ENCODE results near the gene SFR1. TPM values are rescaled to one million over a fixed set of nuclear protein-coding genes. Genes with fewer than 3 reads are reported as not detected.
A peak's percentile ranks its signal among the peaks of the same experiment; 100 is the strongest.

The SFR1 gene
- total RNA-seq, 1 donor: 11.6 TPM

GRCh38 chr10:104103956-104104355, 18.0 kb upstream of the SFR1 start:
- Histone ChIP-seq H3K4me2 (ENCODE audit: insufficient read depth, low read length) (no peak overlapping the region), H3K9me3 (ENCODE audit: low read depth, low read length) (no peaks in the 10 kb centered on the region), H3K27me3 (ENCODE audit: insufficient read depth, low read length) (no peaks in the 10 kb centered on the region), H2AFZ (ENCODE audit: low read length) (no peak overlapping the region), H4K20me1 (ENCODE audit: insufficient read depth, low read length) (no peaks in the 10 kb centered on the region), H3K79me2 (ENCODE audit: insufficient read depth, low read length) (no peaks in the 10 kb centered on the region), H3K4me1 (ENCODE audit: insufficient read depth, low read length) (peaks cover 4% of the 10 kb centered on the region), H3K36me3 (ENCODE audit: insufficient read depth, low read length) (no peaks in the 10 kb centered on the region), H3K4me3 (ENCODE audit: insufficient read depth, low read length) (no peak overlapping the region), H3K27ac (ENCODE audit: low read depth, low read length) (no peak overlapping the region)
- TF ChIP-seq, protein P1, sequence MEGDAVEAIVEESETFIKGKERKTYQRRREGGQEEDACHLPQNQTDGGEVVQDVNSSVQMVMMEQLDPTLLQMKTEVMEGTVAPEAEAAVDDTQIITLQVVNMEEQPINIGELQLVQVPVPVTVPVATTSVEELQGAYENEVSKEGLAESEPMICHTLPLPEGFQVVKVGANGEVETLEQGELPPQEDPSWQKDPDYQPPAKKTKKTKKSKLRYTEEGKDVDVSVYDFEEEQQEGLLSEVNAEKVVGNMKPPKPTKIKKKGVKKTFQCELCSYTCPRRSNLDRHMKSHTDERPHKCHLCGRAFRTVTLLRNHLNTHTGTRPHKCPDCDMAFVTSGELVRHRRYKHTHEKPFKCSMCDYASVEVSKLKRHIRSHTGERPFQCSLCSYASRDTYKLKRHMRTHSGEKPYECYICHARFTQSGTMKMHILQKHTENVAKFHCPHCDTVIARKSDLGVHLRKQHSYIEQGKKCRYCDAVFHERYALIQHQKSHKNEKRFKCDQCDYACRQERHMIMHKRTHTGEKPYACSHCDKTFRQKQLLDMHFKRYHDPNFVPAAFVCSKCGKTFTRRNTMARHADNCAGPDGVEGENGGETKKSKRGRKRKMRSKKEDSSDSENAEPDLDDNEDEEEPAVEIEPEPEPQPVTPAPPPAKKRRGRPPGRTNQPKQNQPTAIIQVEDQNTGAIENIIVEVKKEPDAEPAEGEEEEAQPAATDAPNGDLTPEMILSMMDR (IDR thresholded peaks at IDR 0.05; ENCODE audit: extremely low read depth, low read depth, low read length): no peak
- DNase-seq (ENCODE audit: insufficient read length, low spot score, missing footprints): no peak

- no peaks in the 10 kb centered on the region for H3K27me3 ChIP-seq (ENCODE audit: insufficient read depth, low read length)
- H3K79me2 ChIP-seq (ENCODE audit: insufficient read depth, low read length): no peaks in the 10 kb centered on the region
- H3K9me3 ChIP-seq (ENCODE audit: low read depth, low read length): no peaks in the 10 kb centered on the region
- peaks cover 1% of the 10 kb centered on the region for H3K4me1 ChIP-seq (ENCODE audit: insufficient read depth, low read length)
- TF ChIP-seq, protein P1 (IDR thresholded peaks at IDR 0.05; ENCODE audit: extremely low read depth, low read depth, low read length): no peak
- no peak for DNase-seq (ENCODE audit: insufficient read length, low spot score, missing footprints)
- no peak overlapping the region for H3K27ac ChIP-seq (ENCODE audit: low read depth, low read length)
- H2AFZ ChIP-seq (ENCODE audit: low read length): no peak overlapping the region
- H3K4me3 ChIP-seq (ENCODE audit: insufficient read depth, low read length): no peak overlapping the region
- H4K20me1 ChIP-seq (ENCODE audit: insufficient read depth, low read length): no peaks in the 10 kb centered on the region
- H3K4me2 ChIP-seq (ENCODE audit: insufficient read depth, low read length): no peak overlapping the region
- H3K36me3 ChIP-seq (ENCODE audit: insufficient read depth, low read length): no peaks in the 10 kb centered on the region
Measured at GRCh38 chr10:104104418-104104817, 17.6 kb upstream of the SFR1 start.

GRCh38 chr10:104104926-104105325, 17.0 kb upstream of the SFR1 start:
- Histone ChIP-seq H3K4me2 (ENCODE audit: insufficient read depth, low read length) (no peak overlapping the region), H2AFZ (ENCODE audit: low read length) (no peak overlapping the region), H3K27ac (ENCODE audit: low read depth, low read length) (no peak overlapping the region), H4K20me1 (ENCODE audit: insufficient read depth, low read length) (no peaks in the 10 kb centered on the region), H3K9me3 (ENCODE audit: low read depth, low read length) (no peaks in the 10 kb centered on the region), H3K27me3 (ENCODE audit: insufficient read depth, low read length) (no peaks in the 10 kb centered on the region), H3K36me3 (ENCODE audit: insufficient read depth, low read length) (no peaks in the 10 kb centered on the region), H3K4me1 (ENCODE audit: insufficient read depth, low read length) (peaks cover 6% of the 10 kb centered on the region), H3K79me2 (ENCODE audit: insufficient read depth, low read length) (no peaks in the 10 kb centered on the region), H3K4me3 (ENCODE audit: insufficient read depth, low read length) (no peak overlapping the region)
- TF ChIP-seq, protein P1 (IDR thresholded peaks at IDR 0.05; ENCODE audit: extremely low read depth, low read depth, low read length): no peak
- DNase-seq (ENCODE audit: insufficient read length, low spot score, missing footprints): no peak

- no peak for DNase-seq (ENCODE audit: insufficient read length, low spot score, missing footprints)
- H3K4me3 ChIP-seq (ENCODE audit: insufficient read depth, low read length): no peak overlapping the region
- peak overlapping the region; percentile 22 for H3K4me2 ChIP-seq (ENCODE audit: insufficient read depth, low read length)
- no peaks in the 10 kb centered on the region for H3K27me3 ChIP-seq (ENCODE audit: insufficient read depth, low read length)
- H2AFZ ChIP-seq (ENCODE audit: low read length): no peak overlapping the region
- H3K79me2 ChIP-seq (ENCODE audit: insufficient read depth, low read length): no peaks in the 10 kb centered on the region
- H4K20me1 ChIP-seq (ENCODE audit: insufficient read depth, low read length): no peaks in the 10 kb centered on the region
- H3K27ac ChIP-seq (ENCODE audit: low read depth, low read length): peak overlapping the region; percentile 47
- TF ChIP-seq, protein P1 (IDR thresholded peaks at IDR 0.05; ENCODE audit: extremely low read depth, low read depth, low read length): no peak
- no peaks in the 10 kb centered on the region for H3K36me3 ChIP-seq (ENCODE audit: insufficient read depth, low read length)
- H3K4me1 ChIP-seq (ENCODE audit: insufficient read depth, low read length): peaks cover 13% of the 10 kb centered on the region
- H3K9me3 ChIP-seq (ENCODE audit: low read depth, low read length): no peaks in the 10 kb centered on the region
Measured at GRCh38 chr10:104109908-104110662, 11.9 kb upstream of the SFR1 start.
